Measurements from ENCODE around the gene MANEA.

MANEA gene

DNA sequence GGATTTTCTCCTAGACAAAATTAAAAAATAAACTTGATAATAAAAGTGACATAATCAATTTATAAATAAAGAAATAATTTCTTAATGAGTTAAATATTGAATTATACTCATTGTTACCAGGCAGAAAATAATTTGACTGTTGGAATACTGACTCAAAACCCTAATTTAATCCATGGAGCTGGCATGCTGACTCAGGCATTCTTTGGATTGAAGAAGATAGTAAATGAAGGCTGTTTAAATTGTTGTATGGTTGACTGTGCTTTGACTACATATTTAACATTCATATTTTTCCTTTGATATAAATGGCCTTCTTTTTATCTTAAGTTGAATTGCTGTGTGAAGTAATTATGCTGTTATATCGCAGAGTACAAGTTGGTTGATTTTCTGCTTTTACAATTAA is 11.7 kb downstream of the MANEA start:
- Histone ChIP-seq H3K9me3 (ENCODE audit: control insufficient read depth, low read length) (peaks cover 7% of the 10 kb centered on the region), H3K9ac (ENCODE audit: low read length) (no peak overlapping the region), H3K4me1 (ENCODE audit: control insufficient read depth, insufficient read depth, low read length) (peaks cover 15% of the 10 kb centered on the region), H3K4me3 (ENCODE audit: low read length) (no peak overlapping the region), H3K27me3 (replicated peaks; ENCODE audit: control insufficient read depth, insufficient read depth, low read length) (no peaks in the 10 kb centered on the region), H3K36me3 (ENCODE audit: control insufficient read depth, insufficient read depth, low read length, severe bottlenecking) (peaks cover 3% of the 10 kb centered on the region)
- DNase-seq (ENCODE audit: low read depth), result no peak

DNA sequence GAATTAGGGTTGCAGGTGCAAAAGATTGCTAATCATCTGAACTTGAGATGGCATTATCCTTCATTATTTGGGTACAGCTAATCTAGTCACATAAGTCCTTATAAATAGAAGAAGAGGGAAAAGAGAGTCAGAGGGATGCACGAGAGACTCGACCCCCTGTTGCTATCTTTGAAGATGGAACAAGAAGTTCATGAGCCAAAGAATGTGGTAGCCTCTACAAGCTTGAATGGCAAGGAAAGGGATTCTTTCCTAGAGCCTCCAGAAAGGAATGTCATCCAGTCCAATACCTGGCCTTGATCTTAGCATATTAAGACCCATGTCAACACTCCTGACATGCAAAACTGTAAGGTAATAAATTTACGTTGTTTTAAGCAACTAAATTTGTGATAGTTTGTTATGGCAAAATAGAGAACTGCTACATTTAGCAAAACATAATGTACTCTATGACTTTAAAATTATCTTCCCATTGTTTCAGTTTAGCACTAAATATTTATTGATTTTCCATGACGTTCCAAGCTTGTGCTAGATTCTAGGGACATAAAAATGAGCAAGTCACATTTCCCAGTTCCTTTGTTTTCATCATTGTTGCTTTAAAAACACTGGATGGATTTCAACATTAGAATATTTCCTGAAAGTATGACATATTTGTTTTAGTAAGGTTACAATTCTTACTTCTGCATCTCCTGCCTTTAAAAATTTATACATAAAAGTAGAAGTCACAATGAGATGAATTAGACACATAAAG is 12.7 kb downstream of the MANEA start:
- Histone ChIP-seq H3K4me1 (ENCODE audit: control insufficient read depth, insufficient read depth, low read length) (peaks cover 15% of the 10 kb centered on the region), H3K27me3 (replicated peaks; ENCODE audit: control insufficient read depth, insufficient read depth, low read length) (no peaks in the 10 kb centered on the region), H3K4me3 (ENCODE audit: low read length) (no peak overlapping the region), H3K9me3 (ENCODE audit: control insufficient read depth, low read length) (no peaks in the 10 kb centered on the region), H3K36me3 (ENCODE audit: control insufficient read depth, insufficient read depth, low read length, severe bottlenecking) (peaks cover 3% of the 10 kb centered on the region), H3K9ac (ENCODE audit: low read length) (no peak overlapping the region)
- no peak for DNase-seq (ENCODE audit: low read depth)

- Histone ChIP-seq H3K9me3 (ENCODE audit: control insufficient read depth, low read length) (no peaks in the 10 kb centered on the region), H3K36me3 (ENCODE audit: control insufficient read depth, insufficient read depth, low read length, severe bottlenecking) (no peaks in the 10 kb centered on the region), H3K4me1 (ENCODE audit: control insufficient read depth, insufficient read depth, low read length) (no peaks in the 10 kb centered on the region), H3K27me3 (replicated peaks; ENCODE audit: control insufficient read depth, insufficient read depth, low read length) (no peaks in the 10 kb centered on the region), H3K4me3 (ENCODE audit: low read length) (no peak overlapping the region), H3K9ac (ENCODE audit: low read length) (no peak overlapping the region)
- DNase-seq (ENCODE audit: low read depth), result no peak
These were observed 15.7 kb downstream of the MANEA start for GRCh38 chr6:95593025-95593424.

DNA sequence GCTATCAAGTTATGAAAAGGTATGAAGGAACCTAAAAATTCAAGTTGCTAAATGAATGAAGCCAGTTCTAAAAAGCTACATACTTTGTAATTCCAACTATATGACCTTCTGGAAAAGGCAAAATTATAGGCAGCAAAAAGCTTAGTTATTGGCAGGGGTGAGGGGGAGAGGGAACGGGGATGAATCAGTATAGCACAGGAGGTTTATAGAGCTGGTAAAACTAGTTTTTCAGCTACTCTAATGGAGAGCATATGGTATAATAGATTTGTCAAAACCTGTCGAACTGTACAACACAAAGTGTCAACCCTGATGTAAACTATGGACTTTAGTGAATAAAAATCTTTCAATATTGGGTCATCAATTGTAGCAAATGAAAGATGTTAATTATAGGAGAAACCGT is 18.7 kb downstream of the MANEA start:
- H3K9me3 ChIP-seq (ENCODE audit: control insufficient read depth, low read length), result no peaks in the 10 kb centered on the region
- DNase-seq (ENCODE audit: low read depth), result no peak
- peaks cover 7% of the 10 kb centered on the region for H3K4me1 ChIP-seq (ENCODE audit: control insufficient read depth, insufficient read depth, low read length)
- H3K27me3 ChIP-seq (replicated peaks; ENCODE audit: control insufficient read depth, insufficient read depth, low read length), result no peaks in the 10 kb centered on the region
- H3K4me3 ChIP-seq (ENCODE audit: low read length), result no peak overlapping the region
- no peak overlapping the region for H3K9ac ChIP-seq (ENCODE audit: low read length)
- no peaks in the 10 kb centered on the region for H3K36me3 ChIP-seq (ENCODE audit: control insufficient read depth, insufficient read depth, low read length, severe bottlenecking)

DNA sequence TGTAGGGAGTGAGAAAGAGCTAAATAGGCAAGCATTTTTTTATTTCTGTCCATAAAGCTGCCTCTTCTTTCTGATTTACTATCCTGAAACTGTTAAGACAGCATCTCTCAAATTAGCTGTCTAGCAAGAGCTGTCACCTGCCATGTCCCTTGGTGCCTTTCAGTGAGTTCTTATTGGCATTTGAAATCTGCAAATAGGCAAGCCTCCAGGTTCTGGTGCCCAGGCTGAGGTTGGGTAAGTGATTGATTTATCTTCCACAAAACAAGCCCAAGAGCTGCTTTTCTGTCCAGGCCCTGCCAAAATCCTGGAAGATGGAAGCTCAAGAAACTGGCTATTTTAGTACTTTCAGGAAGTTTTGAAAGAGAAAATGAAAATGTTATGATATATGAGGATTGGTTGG is 22.4 kb downstream of the MANEA start:
- Histone ChIP-seq H3K27me3 (replicated peaks; ENCODE audit: control insufficient read depth, insufficient read depth, low read length) (no peaks in the 10 kb centered on the region), H3K4me3 (ENCODE audit: low read length) (peak overlapping the region; percentile 12), H3K9me3 (ENCODE audit: control insufficient read depth, low read length) (no peaks in the 10 kb centered on the region), H3K4me1 (ENCODE audit: control insufficient read depth, insufficient read depth, low read length) (peaks cover 7% of the 10 kb centered on the region), H3K36me3 (ENCODE audit: control insufficient read depth, insufficient read depth, low read length, severe bottlenecking) (no peaks in the 10 kb centered on the region), H3K9ac (ENCODE audit: low read length) (no peak overlapping the region)
- DNase-seq (ENCODE audit: low read depth), result no peak

- Histone ChIP-seq H3K9ac (ENCODE audit: low read length) (no peak overlapping the region), H3K9me3 (ENCODE audit: control insufficient read depth, low read length) (no peaks in the 10 kb centered on the region), H3K27me3 (replicated peaks; ENCODE audit: control insufficient read depth, insufficient read depth, low read length) (no peaks in the 10 kb centered on the region), H3K36me3 (ENCODE audit: control insufficient read depth, insufficient read depth, low read length, severe bottlenecking) (peaks cover 7% of the 10 kb centered on the region), H3K4me3 (ENCODE audit: low read length) (no peak overlapping the region), H3K4me1 (ENCODE audit: control insufficient read depth, insufficient read depth, low read length) (peaks cover 7% of the 10 kb centered on the region)
- DNase-seq (ENCODE audit: low read depth), result no peak
These were observed 23.8 kb downstream of the MANEA start for GRCh38 chr6:95601133-95601532.

DNA sequence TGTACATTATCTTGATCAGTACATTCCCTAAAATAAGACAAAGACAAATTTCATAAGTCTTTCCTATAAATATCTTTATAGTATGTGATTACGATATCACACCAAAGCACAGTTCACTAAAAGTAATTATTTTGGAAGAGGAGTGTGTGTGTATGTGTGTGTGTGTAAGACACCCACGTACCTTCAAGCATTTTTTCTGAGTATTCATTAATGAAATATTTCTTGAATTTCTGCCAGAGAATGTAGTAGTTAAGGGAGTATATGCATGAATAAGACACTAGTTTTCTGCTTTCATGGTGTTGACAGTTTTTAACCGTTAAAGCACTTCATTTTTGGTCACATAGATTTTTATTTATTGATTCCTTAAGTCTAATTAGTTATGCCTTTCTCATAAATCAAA is 36.8 kb downstream of the MANEA start:
- Histone ChIP-seq H3K4me1 (ENCODE audit: control insufficient read depth, insufficient read depth, low read length) (no peaks in the 10 kb centered on the region), H3K27me3 (replicated peaks; ENCODE audit: control insufficient read depth, insufficient read depth, low read length) (no peaks in the 10 kb centered on the region), H3K4me3 (ENCODE audit: low read length) (no peak overlapping the region), H3K36me3 (ENCODE audit: control insufficient read depth, insufficient read depth, low read length, severe bottlenecking) (no peaks in the 10 kb centered on the region), H3K9me3 (ENCODE audit: control insufficient read depth, low read length) (no peaks in the 10 kb centered on the region), H3K9ac (ENCODE audit: low read length) (no peak overlapping the region)
- DNase-seq (ENCODE audit: low read depth), result no peak

- Histone ChIP-seq H3K36me3 (ENCODE audit: control insufficient read depth, insufficient read depth, low read length, severe bottlenecking) (no peaks in the 10 kb centered on the region), H3K4me1 (ENCODE audit: control insufficient read depth, insufficient read depth, low read length) (no peaks in the 10 kb centered on the region), H3K27me3 (replicated peaks; ENCODE audit: control insufficient read depth, insufficient read depth, low read length) (no peaks in the 10 kb centered on the region), H3K4me3 (ENCODE audit: low read length) (no peak overlapping the region), H3K9ac (ENCODE audit: low read length) (no peak overlapping the region), H3K9me3 (ENCODE audit: control insufficient read depth, low read length) (peaks cover 3% of the 10 kb centered on the region)
- DNase-seq (ENCODE audit: low read depth), result no peak
These were observed 52.2 kb downstream of the MANEA start for GRCh38 chr6:95629551-95629950.

- Histone ChIP-seq H3K36me3 (ENCODE audit: control insufficient read depth, insufficient read depth, low read length, severe bottlenecking) (no peaks in the 10 kb centered on the region), H3K9ac (ENCODE audit: low read length) (no peak overlapping the region), H3K27me3 (replicated peaks; ENCODE audit: control insufficient read depth, insufficient read depth, low read length) (no peaks in the 10 kb centered on the region), H3K4me1 (ENCODE audit: control insufficient read depth, insufficient read depth, low read length) (no peaks in the 10 kb centered on the region), H3K4me3 (ENCODE audit: low read length) (no peak overlapping the region), H3K9me3 (ENCODE audit: control insufficient read depth, low read length) (peaks cover 3% of the 10 kb centered on the region)
- no peak for DNase-seq (ENCODE audit: low read depth)
These were observed 59.5 kb downstream of the MANEA start for GRCh38 chr6:95636552-95637431.

DNA sequence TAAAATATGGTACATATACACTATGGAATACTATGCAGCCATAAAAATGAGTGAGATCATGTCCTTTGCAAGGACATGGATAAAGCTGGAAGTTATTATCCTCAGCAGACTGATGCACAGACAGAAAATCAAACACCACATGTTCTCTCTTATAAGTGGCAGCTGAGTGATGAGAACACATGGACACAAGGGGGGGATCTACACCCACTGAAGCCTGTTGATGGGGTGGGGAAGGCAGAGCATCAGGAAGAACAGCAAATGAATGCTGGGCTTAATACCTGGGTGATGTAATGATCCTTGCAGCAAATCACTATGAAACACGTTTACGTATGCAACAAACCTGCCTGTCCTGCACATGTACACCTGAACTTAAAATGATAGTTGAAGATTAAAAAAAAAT is 71.3 kb downstream of the MANEA start:
- Histone ChIP-seq H3K4me1 (ENCODE audit: control insufficient read depth, insufficient read depth, low read length) (peaks cover 4% of the 10 kb centered on the region), H3K4me3 (ENCODE audit: low read length) (no peak overlapping the region), H3K36me3 (ENCODE audit: control insufficient read depth, insufficient read depth, low read length, severe bottlenecking) (no peaks in the 10 kb centered on the region), H3K9ac (ENCODE audit: low read length) (no peak overlapping the region), H3K9me3 (ENCODE audit: control insufficient read depth, low read length) (peaks cover 10% of the 10 kb centered on the region), H3K27me3 (replicated peaks; ENCODE audit: control insufficient read depth, insufficient read depth, low read length) (no peaks in the 10 kb centered on the region)
- DNase-seq (ENCODE audit: low read depth), result no peak

- DNase-seq (ENCODE audit: low read depth), result no peak
- peaks cover 4% of the 10 kb centered on the region for H3K4me1 ChIP-seq (ENCODE audit: control insufficient read depth, insufficient read depth, low read length)
- H3K36me3 ChIP-seq (ENCODE audit: control insufficient read depth, insufficient read depth, low read length, severe bottlenecking), result no peaks in the 10 kb centered on the region
- no peaks in the 10 kb centered on the region for H3K27me3 ChIP-seq (replicated peaks; ENCODE audit: control insufficient read depth, insufficient read depth, low read length)
- no peak overlapping the region for H3K9ac ChIP-seq (ENCODE audit: low read length)
- no peak overlapping the region for H3K4me3 ChIP-seq (ENCODE audit: low read length)
- H3K9me3 ChIP-seq (ENCODE audit: control insufficient read depth, low read length), result peaks cover 10% of the 10 kb centered on the region
These were observed 72.1 kb downstream of the MANEA start for GRCh38 chr6:95649451-95649850.
